ENCODE results near the gene OPA1.

DNA sequence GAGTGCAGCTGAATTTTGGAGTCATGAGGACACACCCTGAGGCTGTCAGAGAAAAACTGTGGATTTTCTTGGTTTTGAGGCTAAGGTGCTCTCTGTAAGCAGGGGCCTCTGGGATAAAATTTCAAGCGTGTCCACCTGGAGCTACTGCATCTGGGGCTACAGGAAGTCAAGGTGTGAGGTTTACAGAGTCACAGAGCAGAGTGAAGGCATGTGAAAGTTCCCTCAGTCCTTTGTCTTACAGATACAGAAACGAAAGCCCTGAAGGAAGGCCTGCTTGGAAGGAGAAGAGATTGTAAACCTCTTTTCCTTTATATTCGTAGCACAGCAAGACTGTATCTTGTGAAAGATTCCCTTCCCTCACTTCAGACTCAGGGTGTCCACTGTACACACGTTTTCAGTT is 138.6 kb downstream of the OPA1 start:
- TF ChIP-seq, protein P1, sequence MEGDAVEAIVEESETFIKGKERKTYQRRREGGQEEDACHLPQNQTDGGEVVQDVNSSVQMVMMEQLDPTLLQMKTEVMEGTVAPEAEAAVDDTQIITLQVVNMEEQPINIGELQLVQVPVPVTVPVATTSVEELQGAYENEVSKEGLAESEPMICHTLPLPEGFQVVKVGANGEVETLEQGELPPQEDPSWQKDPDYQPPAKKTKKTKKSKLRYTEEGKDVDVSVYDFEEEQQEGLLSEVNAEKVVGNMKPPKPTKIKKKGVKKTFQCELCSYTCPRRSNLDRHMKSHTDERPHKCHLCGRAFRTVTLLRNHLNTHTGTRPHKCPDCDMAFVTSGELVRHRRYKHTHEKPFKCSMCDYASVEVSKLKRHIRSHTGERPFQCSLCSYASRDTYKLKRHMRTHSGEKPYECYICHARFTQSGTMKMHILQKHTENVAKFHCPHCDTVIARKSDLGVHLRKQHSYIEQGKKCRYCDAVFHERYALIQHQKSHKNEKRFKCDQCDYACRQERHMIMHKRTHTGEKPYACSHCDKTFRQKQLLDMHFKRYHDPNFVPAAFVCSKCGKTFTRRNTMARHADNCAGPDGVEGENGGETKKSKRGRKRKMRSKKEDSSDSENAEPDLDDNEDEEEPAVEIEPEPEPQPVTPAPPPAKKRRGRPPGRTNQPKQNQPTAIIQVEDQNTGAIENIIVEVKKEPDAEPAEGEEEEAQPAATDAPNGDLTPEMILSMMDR (conservative IDR thresholded peaks at IDR 0.05; ENCODE audit: low read depth in 2 of 2) = no peak
- no peak for TF ChIP-seq POLR2AphosphoS5 (IDR thresholded peaks at IDR 0.05; ENCODE audit: low read depth)
- TF ChIP-seq, protein P2, sequence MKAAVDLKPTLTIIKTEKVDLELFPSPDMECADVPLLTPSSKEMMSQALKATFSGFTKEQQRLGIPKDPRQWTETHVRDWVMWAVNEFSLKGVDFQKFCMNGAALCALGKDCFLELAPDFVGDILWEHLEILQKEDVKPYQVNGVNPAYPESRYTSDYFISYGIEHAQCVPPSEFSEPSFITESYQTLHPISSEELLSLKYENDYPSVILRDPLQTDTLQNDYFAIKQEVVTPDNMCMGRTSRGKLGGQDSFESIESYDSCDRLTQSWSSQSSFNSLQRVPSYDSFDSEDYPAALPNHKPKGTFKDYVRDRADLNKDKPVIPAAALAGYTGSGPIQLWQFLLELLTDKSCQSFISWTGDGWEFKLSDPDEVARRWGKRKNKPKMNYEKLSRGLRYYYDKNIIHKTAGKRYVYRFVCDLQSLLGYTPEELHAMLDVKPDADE (IDR thresholded peaks at IDR 0.05) = no peak

Data from GM23338 (cell line).